Breast epithelium (tissue), 4 donors: ENCODE data around the gene FGF5. TPM values are rescaled to one million over a fixed set of nuclear protein-coding genes. Genes with fewer than 3 reads are reported as not detected.

Source experiments
- DNase-seq, 2 donors: peaks; one replicate each; pipeline ENCODE4 v3.0.0-alpha.2; 2019; ENCODE audit warnings: low spot score in 2 of 2
- H3K27ac ChIP-seq, 2 donors: fragments of 200-600 bp; sonication (generic) in 1 of 2; one replicate each; pipeline ENCODE4 v1.5.1; 2016 to 2019; ENCODE audit warnings: mild to moderate bottlenecking in 1 of 2
- H3K27me3 ChIP-seq, 2 donors: fragments of 200-600 bp; sonication (generic) in 1 of 2; one replicate each; pipeline versions ENCODE4 v1.5.1 to v1.6.0; 2017 to 2019; ENCODE audit warnings: control low read depth in 1 of 2, mild to moderate bottlenecking in 1 of 2
- H3K36me3 ChIP-seq: fragments of 200-600 bp; one replicate; pipeline ENCODE4 v1.5.1; 2019
- H3K4me1 ChIP-seq, 2 donors: fragments of 200-600 bp; sonication (generic); one replicate each; pipeline ENCODE4 v1.5.1; 2016 to 2019; ENCODE audit warnings: control low read depth in 1 of 2
- H3K4me3 ChIP-seq, 3 donors: fragments of 200-600 bp; sonication (generic); 1 replicate in 2 of 3; 2 replicates in 1 of 3; pipeline ENCODE4 v1.5.1; 2016 to 2019; ENCODE audit warnings: mild to moderate bottlenecking in 3 of 3, moderate library complexity in 2 of 3
- H3K9me3 ChIP-seq, 2 donors: fragments of 200-600 bp; sonication (generic) in 1 of 2; one replicate each; pipeline ENCODE4 v1.5.1; 2016 to 2019; ENCODE audit warnings: control low read depth in 1 of 2
- CTCF ChIP-seq, 3 donors: fragments of 450-650 bp; IDR thresholded peaks; one replicate each; pipeline ENCODE4 v1.5.1; 2016 to 2017; ENCODE audit warnings: antibody characterized with exemption in 3 of 3, mild to moderate bottlenecking in 3 of 3, moderate library complexity in 3 of 3
- POLR2A ChIP-seq: fragments of 450-650 bp; IDR thresholded peaks from one replicate; pipeline ENCODE4 v1.6.1; 2016; ENCODE audit warnings: antibody characterized with exemption, mild to moderate bottlenecking, moderate library complexity
- POLR2AphosphoS5 ChIP-seq, 3 donors: sonication (generic); formaldehyde crosslinking; IDR thresholded peaks; one replicate each; pipeline ENCODE4 v1.6.1; 2017; ENCODE audit warnings: antibody characterized with exemption in 3 of 3
- intact Hi-C: fragments of 100-400 bp; cut with DNase I; formaldehyde crosslinking; loops from one replicate; pipeline ENCODE4 v1.15.1; 2023; ENCODE audit warnings: low total_unique reads
- total RNA-seq, 3 donors: library from RNA; depleted of rRNA; stranded (reverse); fragments of >200 nt; gene quantifications; one replicate each; pipeline ENCODE4 v1.1.0, GENCODE V29; 2016

The FGF5 gene
- total RNA-seq, 3 donors from 2014 or later, result not detected

GRCh38 chr4:80334568-80334967, 68.1 kb downstream of the FGF5 start:
- H3K4me1 ChIP-seq, result no peaks in the 10 kb centered on the region
- DNase-seq, result no peak
- H3K9me3 ChIP-seq, result no peaks in the 10 kb centered on the region
- H3K36me3 ChIP-seq, result no peaks in the 10 kb centered on the region
- H3K27ac ChIP-seq, result no peak overlapping the region
- TF ChIP-seq POLR2A (no peak), POLR2AphosphoS5 (IDR thresholded peaks at IDR 0.05) (no peak), CTCF (IDR thresholded peaks at IDR 0.05) (no peak)
- H3K27me3 ChIP-seq, result peaks cover 0 to 17% of the 10 kb centered on the region in 2 donors
- no peak overlapping the region for H3K4me3 ChIP-seq
- intact Hi-C loops, result loop anchor here (10.0 kb wide), 1 partner anchor 110 kb away; no protein-coding TSS in a partner anchor

GRCh38 chr4:80335226-80335553, 68.7 kb downstream of the FGF5 start:
- no peaks in the 10 kb centered on the region for H3K9me3 ChIP-seq
- H3K36me3 ChIP-seq, result no peaks in the 10 kb centered on the region
- no peak overlapping the region for H3K27ac ChIP-seq
- peaks cover 0 to 17% of the 10 kb centered on the region in 2 donors for H3K27me3 ChIP-seq
- no peak for TF ChIP-seq POLR2A
- no peak for TF ChIP-seq CTCF (IDR thresholded peaks at IDR 0.05)
- no peak for TF ChIP-seq POLR2AphosphoS5 (IDR thresholded peaks at IDR 0.05)
- H3K4me3 ChIP-seq, result peak overlapping the region; percentile 40 to 68 (median 58)
- H3K4me1 ChIP-seq, result no peaks in the 10 kb centered on the region
- intact Hi-C loops, result loop anchor here (10.0 kb wide), 1 partner anchor 110 kb away; no protein-coding TSS in a partner anchor
- DNase-seq, result no peak

- Histone ChIP-seq H3K4me3 (peak within 1 kb of the TSS; percentile 40 to 68 (median 58)), H3K27ac (no peak within 1 kb of the TSS), H3K27me3 (peaks cover 0 to 17% of the 10 kb centered on the region in 2 donors), H3K9me3 (no peaks in the 10 kb centered on the region), H3K4me1 (no peaks in the 10 kb centered on the region), H3K36me3 (no peaks in the 10 kb centered on the region)
- TF ChIP-seq POLR2A (no peak), POLR2AphosphoS5 (IDR thresholded peaks at IDR 0.05) (no peak), CTCF (IDR thresholded peaks at IDR 0.05) (peak in 1 of 3 donors; percentile 31)
- intact Hi-C loops, result loop anchor here (10.0 kb wide), 1 partner anchor 111 kb away; no protein-coding TSS in a partner anchor
- DNase-seq, result peak; percentile 55 to 70
These were observed 69.3 kb downstream of the FGF5 start, which contains the start of gene CFAP299 for GRCh38 chr4:80335554-80336358. CFAP299 (plus strand) TSS chr4:80335730.

GRCh38 chr4:80336582-80336981, 70.1 kb downstream of the FGF5 start:
- intact Hi-C loops, result loop anchor here (10.0 kb wide), 1 partner anchor 112 kb away; no protein-coding TSS in a partner anchor
- Histone ChIP-seq H3K36me3 (no peaks in the 10 kb centered on the region), H3K4me3 (peak overlapping the region in 2 of 3 donors; percentile 58 to 68), H3K27ac (no peak overlapping the region), H3K27me3 (peaks cover 0 to 13% of the 10 kb centered on the region in 2 donors), H3K4me1 (no peaks in the 10 kb centered on the region), H3K9me3 (no peaks in the 10 kb centered on the region)
- TF ChIP-seq CTCF (IDR thresholded peaks at IDR 0.05) (peak in 1 of 3 donors; percentile 12), POLR2AphosphoS5 (IDR thresholded peaks at IDR 0.05) (no peak)
- no peak for DNase-seq

- Histone ChIP-seq H3K36me3 (no peaks in the 10 kb centered on the region), H3K27me3 (no peaks in the 10 kb centered on the region), H3K9me3 (peaks cover 0 to 16% of the 10 kb centered on the region in 2 donors), H3K4me1 (no peaks in the 10 kb centered on the region), H3K27ac (no peak overlapping the region), H3K4me3 (no peak overlapping the region)
- no peak for TF ChIP-seq POLR2AphosphoS5 (IDR thresholded peaks at IDR 0.05)
- no peak for TF ChIP-seq POLR2A
- no peak for TF ChIP-seq CTCF (IDR thresholded peaks at IDR 0.05)
- intact Hi-C loops, result no loop called here
- DNase-seq, result no peak
These were observed 73.6 kb downstream of the FGF5 start for GRCh38 chr4:80340036-80340435.
